BE2C (cell line): Measurements from ENCODE around the gene CBS.
"Not testable (repeated sequence)": the region's sequence is repeated elsewhere in the genome, so short reads cannot be mapped to it uniquely, and the experiment has no call there.

ENCODE experiments used
- DNase-seq: peaks from one replicate; pipeline ENCODE4 v3.0.0-alpha.2; 2020
- H3K27me3 ChIP-seq: fragments of 250-450 bp; sonication (Bioruptor Pico); 2 replicates; pipeline ENCODE4 v1.5.1; 2020; ENCODE audit warnings: mild to moderate bottlenecking
- H3K36me3 ChIP-seq: fragments of 250-450 bp; sonication (Bioruptor Pico); 2 replicates; pipeline ENCODE4 v1.5.1; 2020; ENCODE audit warnings: mild to moderate bottlenecking
- H3K4me1 ChIP-seq: fragments of 250-450 bp; sonication (Bioruptor Pico); 2 replicates; pipeline ENCODE4 v1.5.1; 2020
- H3K4me3 ChIP-seq: 2 replicates; pipeline ENCODE4 v1.5.1; 2011; ENCODE audit warnings: low read depth, low read length
- H3K9me3 ChIP-seq: fragments of 250-450 bp; sonication (Bioruptor Pico); 2 replicates; pipeline ENCODE4 v1.5.1; 2020
- CTCF ChIP-seq: IDR thresholded peaks from 2 replicates; pipeline ENCODE4 v1.5.1; 2012; ENCODE audit warnings: mild to moderate bottlenecking, low read depth, low read length

CBS gene

GRCh38 chr21:43042169-43042568 lies 33.5 kb downstream of the CBS start:
- H3K27me3 ChIP-seq, H3K36me3 ChIP-seq, H3K4me3 ChIP-seq, H3K9me3 ChIP-seq, DNase-seq, H3K4me1 ChIP-seq: not testable (repeated sequence)

- H3K4me3 ChIP-seq, H3K9me3 ChIP-seq, H3K4me1 ChIP-seq, DNase-seq, H3K27me3 ChIP-seq, H3K36me3 ChIP-seq: not testable (repeated sequence)
These were observed 37.0 kb downstream of the CBS start for GRCh38 chr21:43038659-43039044.

GRCh38 chr21:43037918-43038658 lies 37.5 kb downstream of the CBS start:
- not testable (repeated sequence) for H3K4me3 ChIP-seq, H3K4me1 ChIP-seq, H3K9me3 ChIP-seq, H3K27me3 ChIP-seq, DNase-seq, H3K36me3 ChIP-seq

DNA sequence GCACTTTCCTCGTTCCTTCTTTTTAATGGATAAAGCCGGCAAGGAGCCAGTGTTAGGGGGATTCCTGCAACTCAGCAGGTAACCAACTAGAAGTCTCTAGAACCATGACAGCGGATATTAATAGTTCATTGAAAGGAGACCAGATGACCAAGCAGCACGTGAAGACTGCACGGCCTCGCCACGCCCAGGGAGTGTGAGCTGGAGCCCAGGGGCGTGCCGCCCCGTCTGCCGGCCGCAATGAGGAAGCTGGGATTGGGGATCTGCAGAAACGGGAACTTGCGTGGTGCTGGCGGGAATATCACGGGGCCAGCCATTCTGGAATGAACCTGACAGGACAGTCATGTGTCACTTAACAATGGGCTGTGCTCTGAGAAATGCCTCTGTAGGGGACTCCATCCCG lies 38.7 kb downstream of the CBS start:
- not testable (repeated sequence) for H3K4me1 ChIP-seq, H3K4me3 ChIP-seq, H3K27me3 ChIP-seq, DNase-seq, H3K9me3 ChIP-seq, H3K36me3 ChIP-seq

DNA sequence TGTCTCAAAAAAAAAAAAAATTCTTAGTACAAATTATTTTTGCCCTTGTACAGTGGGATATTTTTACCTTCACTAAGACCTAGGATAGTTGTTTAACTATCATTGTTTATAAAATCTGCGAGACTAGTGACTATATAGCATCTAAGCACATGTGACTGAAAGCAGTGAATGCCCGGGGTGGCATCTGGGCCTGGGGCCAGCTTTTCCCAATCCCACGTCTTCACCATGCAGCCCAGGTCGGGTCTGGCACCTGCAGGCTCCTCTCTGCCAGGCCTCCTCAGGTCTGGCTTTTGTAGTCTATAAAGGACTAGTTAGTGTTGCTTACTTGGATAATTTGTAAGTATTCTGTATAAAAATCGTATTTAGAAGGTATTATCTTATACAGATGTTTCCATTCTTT lies 40.8 kb downstream of the CBS start:
- DNase-seq: no peak
- Histone ChIP-seq H3K4me1 (no peaks in the 10 kb centered on the region; the same call in 1 of the 2 replicates), H3K27me3 (no peaks in the 10 kb centered on the region), H3K36me3 (peaks cover 17% of the 10 kb centered on the region), H3K9me3 (no peaks in the 10 kb centered on the region), H3K4me3 (no peak overlapping the region)
- no peak for TF ChIP-seq CTCF

- H3K4me1 ChIP-seq: no peaks in the 10 kb centered on the region; the same call in 1 of the 2 replicates
- no peaks in the 10 kb centered on the region for H3K9me3 ChIP-seq
- no peak for TF ChIP-seq CTCF
- no peak overlapping the region for H3K4me3 ChIP-seq
- DNase-seq: no peak
- H3K27me3 ChIP-seq: no peaks in the 10 kb centered on the region
- H3K36me3 ChIP-seq: peaks cover 21% of the 10 kb centered on the region
These were observed 41.5 kb downstream of the CBS start for GRCh38 chr21:43034101-43034500.

DNA sequence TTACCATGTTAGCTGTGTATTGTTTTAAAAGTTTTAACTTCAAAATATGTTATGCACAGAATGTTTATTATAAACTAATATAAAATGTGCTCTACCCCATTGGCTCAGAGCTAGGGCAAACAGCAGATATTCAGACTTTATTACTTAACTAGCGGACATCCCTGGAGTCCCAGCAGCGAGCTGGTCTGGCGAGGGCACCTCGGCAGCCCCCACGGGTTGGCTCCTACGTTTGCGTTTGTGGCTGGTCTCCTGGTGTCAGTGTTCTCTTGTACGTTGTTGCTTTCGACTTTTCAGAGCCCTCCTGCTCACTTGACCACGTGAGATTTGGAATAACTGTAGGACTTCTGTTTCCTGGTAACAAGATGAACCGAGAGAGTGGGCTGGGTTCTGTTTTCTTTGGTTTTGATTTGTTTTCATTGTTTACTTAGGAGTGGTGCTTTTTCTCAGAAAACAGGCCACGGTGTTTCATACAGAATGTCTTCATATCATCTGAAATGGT lies 44.5 kb downstream of the CBS start:
- no peak for DNase-seq
- H3K9me3 ChIP-seq: no peaks in the 10 kb centered on the region
- peaks cover 35% of the 10 kb centered on the region for H3K36me3 ChIP-seq
- H3K27me3 ChIP-seq: no peaks in the 10 kb centered on the region
- H3K4me1 ChIP-seq: no peaks in the 10 kb centered on the region; the same call in 1 of the 2 replicates
- H3K4me3 ChIP-seq: no peak overlapping the region
- TF ChIP-seq CTCF: no peak

GRCh38 chr21:43029785-43030184 lies 45.9 kb downstream of the CBS start:
- no peak for TF ChIP-seq CTCF
- Histone ChIP-seq H3K4me3 (no peak overlapping the region), H3K4me1 (no peaks in the 10 kb centered on the region; the same call in 1 of the 2 replicates), H3K9me3 (no peaks in the 10 kb centered on the region), H3K36me3 (peaks cover 41% of the 10 kb centered on the region), H3K27me3 (no peaks in the 10 kb centered on the region)
- no peak for DNase-seq
